ENCODE results near the gene RBPJ. TPM values are rescaled to one million over a fixed set of nuclear protein-coding genes. Genes with fewer than 3 reads are reported as not detected.

The RBPJ gene
- total RNA-seq, 6 experiments from 2014 or later = 12.0 to 29.3 (median 19.6) TPM

DNA sequence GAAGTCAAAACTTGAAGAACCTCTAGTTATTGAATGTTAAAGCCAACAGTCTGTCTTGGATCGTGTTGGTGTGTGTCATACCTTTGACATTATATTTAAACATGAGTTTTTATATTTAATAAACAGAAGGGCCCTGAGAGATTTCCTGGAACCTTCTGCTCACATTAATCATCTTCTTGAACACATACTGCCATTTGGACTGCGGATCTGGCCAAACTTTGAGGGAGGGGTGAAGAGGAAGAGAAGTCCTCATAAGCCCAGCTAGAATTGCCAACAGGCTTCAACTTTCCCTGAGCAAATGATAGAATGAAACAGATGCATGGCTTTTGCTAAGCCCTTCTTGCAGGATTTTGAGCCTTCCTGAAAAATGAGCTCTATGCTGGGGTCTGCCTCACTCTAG is 142.1 kb downstream of the RBPJ start:
- no peak for ATAC-seq
- intact Hi-C loops (cut with DNase I) = no loop called here
- Histone ChIP-seq H3K4me1 (no peaks in the 10 kb centered on the region), H3K27me3 (no peaks in the 10 kb centered on the region), H3K36me3 (no peaks in the 10 kb centered on the region), H3K9me3 (no peaks in the 10 kb centered on the region), H3K4me3 (no peak overlapping the region), H3K27ac (no peak overlapping the region)
- WGBS (ENCODE audit: insufficient coverage, low coverage, low lambda C conversion rate, missing lambda C conversion rate) = 54% methylated on average over 2 of the region's 2 CpGs
- TF ChIP-seq POLR2A (IDR thresholded peaks at IDR 0.05) (no peak), CTCF (IDR thresholded peaks at IDR 0.05) (no peak)
- no peak for DNase-seq

GRCh38 chr4:26463386-26463785 is 142.6 kb downstream of the RBPJ start:
- TF ChIP-seq POLR2A (IDR thresholded peaks at IDR 0.05) (no peak), CTCF (IDR thresholded peaks at IDR 0.05) (no peak)
- no peak overlapping the region for H3K27ac ChIP-seq
- H3K4me3 ChIP-seq = no peak overlapping the region
- no peaks in the 10 kb centered on the region for H3K27me3 ChIP-seq
- 66% methylated on average over 2 of the region's 2 CpGs for WGBS (ENCODE audit: insufficient coverage, low coverage, low lambda C conversion rate, missing lambda C conversion rate)
- intact Hi-C loops (cut with DNase I) = no loop called here
- DNase-seq (no peak), ATAC-seq (no peak)
- no peaks in the 10 kb centered on the region for H3K4me1 ChIP-seq
- H3K9me3 ChIP-seq = no peaks in the 10 kb centered on the region
- H3K36me3 ChIP-seq = no peaks in the 10 kb centered on the region

- Histone ChIP-seq H3K27ac (no peak overlapping the region), H3K4me1 (no peaks in the 10 kb centered on the region), H3K9me3 (no peaks in the 10 kb centered on the region), H3K4me3 (no peak overlapping the region), H3K27me3 (no peaks in the 10 kb centered on the region), H3K36me3 (no peaks in the 10 kb centered on the region)
- 97% methylated on average over 5 of the region's 14 CpGs for WGBS (ENCODE audit: insufficient coverage, low coverage, low lambda C conversion rate, missing lambda C conversion rate)
- TF ChIP-seq POLR2A (IDR thresholded peaks at IDR 0.05) = no peak
- no peak for TF ChIP-seq CTCF (IDR thresholded peaks at IDR 0.05)
- ATAC-seq (no peak), DNase-seq (no peak)
- intact Hi-C loops (cut with DNase I) = no loop called here
Observed at GRCh38 chr4:26464420-26465095, 143.7 kb downstream of the RBPJ start.

- no peak overlapping the region for H3K27ac ChIP-seq
- no peaks in the 10 kb centered on the region for H3K4me1 ChIP-seq
- H3K36me3 ChIP-seq = no peaks in the 10 kb centered on the region
- H3K4me3 ChIP-seq = no peak overlapping the region
- ATAC-seq (no peak), DNase-seq (no peak)
- H3K9me3 ChIP-seq = no peaks in the 10 kb centered on the region
- no peak for TF ChIP-seq POLR2A (IDR thresholded peaks at IDR 0.05)
- TF ChIP-seq CTCF (IDR thresholded peaks at IDR 0.05) = no peak
- H3K27me3 ChIP-seq = no peaks in the 10 kb centered on the region
- intact Hi-C loops (cut with DNase I) = no loop called here
- WGBS (ENCODE audit: insufficient coverage, low coverage, low lambda C conversion rate, missing lambda C conversion rate) = 92% methylated on average over 6 of the region's 10 CpGs
Observed at GRCh38 chr4:26466578-26467270, 145.9 kb downstream of the RBPJ start.
